Panc1 (cell line): ENCODE measurements around the gene PAK6.

Experiments used
- TF ChIP-seq, protein P1 (sequence below), 2 experiments: IDR thresholded peaks; 2 replicates each; pipeline ENCODE4 v1.6.1; 2011 to 2012; ENCODE audit warnings: low read depth in 2 of 2, control low read depth in 1 of 2, low read length in 1 of 2, mild to moderate bottlenecking in 1 of 2, moderate library complexity in 1 of 2; ENCODE audit not compliant: insufficient read depth in 1 of 2
- TF ChIP-seq, protein P2 (sequence below): fragments of 450-650 bp; IDR thresholded peaks from 2 replicates; pipeline ENCODE4 v1.5.1; 2017; ENCODE audit warnings: mild to moderate bottlenecking

DNA sequence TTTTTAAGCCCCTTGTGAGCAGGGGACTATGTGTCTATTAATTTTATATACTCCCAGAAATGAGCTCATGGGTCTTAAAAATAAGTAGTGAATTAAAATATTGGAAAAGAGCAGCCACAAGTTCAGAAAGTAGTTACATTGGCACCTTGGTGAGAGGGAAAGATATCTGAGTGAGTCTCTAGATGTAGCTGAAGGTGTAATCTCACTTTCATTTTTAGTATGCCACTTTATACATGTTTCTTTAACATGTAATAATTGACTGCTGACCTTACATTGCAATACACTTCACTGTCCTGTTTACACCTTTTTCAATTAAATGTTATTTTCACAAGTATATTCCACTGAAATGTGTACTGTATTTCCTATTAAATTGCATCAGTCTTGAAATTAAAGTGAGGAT lies 12.1 kb upstream of the PAK6 start:
- TF ChIP-seq, protein P1, sequence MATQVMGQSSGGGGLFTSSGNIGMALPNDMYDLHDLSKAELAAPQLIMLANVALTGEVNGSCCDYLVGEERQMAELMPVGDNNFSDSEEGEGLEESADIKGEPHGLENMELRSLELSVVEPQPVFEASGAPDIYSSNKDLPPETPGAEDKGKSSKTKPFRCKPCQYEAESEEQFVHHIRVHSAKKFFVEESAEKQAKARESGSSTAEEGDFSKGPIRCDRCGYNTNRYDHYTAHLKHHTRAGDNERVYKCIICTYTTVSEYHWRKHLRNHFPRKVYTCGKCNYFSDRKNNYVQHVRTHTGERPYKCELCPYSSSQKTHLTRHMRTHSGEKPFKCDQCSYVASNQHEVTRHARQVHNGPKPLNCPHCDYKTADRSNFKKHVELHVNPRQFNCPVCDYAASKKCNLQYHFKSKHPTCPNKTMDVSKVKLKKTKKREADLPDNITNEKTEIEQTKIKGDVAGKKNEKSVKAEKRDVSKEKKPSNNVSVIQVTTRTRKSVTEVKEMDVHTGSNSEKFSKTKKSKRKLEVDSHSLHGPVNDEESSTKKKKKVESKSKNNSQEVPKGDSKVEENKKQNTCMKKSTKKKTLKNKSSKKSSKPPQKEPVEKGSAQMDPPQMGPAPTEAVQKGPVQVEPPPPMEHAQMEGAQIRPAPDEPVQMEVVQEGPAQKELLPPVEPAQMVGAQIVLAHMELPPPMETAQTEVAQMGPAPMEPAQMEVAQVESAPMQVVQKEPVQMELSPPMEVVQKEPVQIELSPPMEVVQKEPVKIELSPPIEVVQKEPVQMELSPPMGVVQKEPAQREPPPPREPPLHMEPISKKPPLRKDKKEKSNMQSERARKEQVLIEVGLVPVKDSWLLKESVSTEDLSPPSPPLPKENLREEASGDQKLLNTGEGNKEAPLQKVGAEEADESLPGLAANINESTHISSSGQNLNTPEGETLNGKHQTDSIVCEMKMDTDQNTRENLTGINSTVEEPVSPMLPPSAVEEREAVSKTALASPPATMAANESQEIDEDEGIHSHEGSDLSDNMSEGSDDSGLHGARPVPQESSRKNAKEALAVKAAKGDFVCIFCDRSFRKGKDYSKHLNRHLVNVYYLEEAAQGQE (IDR thresholded peaks at IDR 0.05; ENCODE audit: insufficient read depth in 1 of 2, low read depth in 2 of 2, low read length in 1 of 2) = no peak
- TF ChIP-seq, protein P2, sequence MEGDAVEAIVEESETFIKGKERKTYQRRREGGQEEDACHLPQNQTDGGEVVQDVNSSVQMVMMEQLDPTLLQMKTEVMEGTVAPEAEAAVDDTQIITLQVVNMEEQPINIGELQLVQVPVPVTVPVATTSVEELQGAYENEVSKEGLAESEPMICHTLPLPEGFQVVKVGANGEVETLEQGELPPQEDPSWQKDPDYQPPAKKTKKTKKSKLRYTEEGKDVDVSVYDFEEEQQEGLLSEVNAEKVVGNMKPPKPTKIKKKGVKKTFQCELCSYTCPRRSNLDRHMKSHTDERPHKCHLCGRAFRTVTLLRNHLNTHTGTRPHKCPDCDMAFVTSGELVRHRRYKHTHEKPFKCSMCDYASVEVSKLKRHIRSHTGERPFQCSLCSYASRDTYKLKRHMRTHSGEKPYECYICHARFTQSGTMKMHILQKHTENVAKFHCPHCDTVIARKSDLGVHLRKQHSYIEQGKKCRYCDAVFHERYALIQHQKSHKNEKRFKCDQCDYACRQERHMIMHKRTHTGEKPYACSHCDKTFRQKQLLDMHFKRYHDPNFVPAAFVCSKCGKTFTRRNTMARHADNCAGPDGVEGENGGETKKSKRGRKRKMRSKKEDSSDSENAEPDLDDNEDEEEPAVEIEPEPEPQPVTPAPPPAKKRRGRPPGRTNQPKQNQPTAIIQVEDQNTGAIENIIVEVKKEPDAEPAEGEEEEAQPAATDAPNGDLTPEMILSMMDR = no peak
